GM18507 (cell line): ENCODE data around the gene NUDT19.

Source experiments
- DNase-seq: peaks from one replicate; pipeline ENCODE4 v3.0.0; 2011; ENCODE audit warnings: low read depth; ENCODE audit not compliant: insufficient read length; ENCODE audit errors: extremely low spot score
- FAIRE-seq: peaks from 2 replicates; lab custom pipeline; 2011; peaks lifted over from hg19 to GRCh38; lab: Jason Lieb, UNC

The NUDT19 gene

GRCh38 chr19:32749361-32749760 is 57.7 kb downstream of the NUDT19 start:
- FAIRE-seq (no peak), DNase-seq (no peak)

GRCh38 chr19:32750441-32751055 is 58.9 kb downstream of the NUDT19 start:
- no peak for DNase-seq

GRCh38 chr19:32751066-32751465 is 59.4 kb downstream of the NUDT19 start:
- no peak for DNase-seq
- FAIRE-seq: no peak

More at GRCh38 chr19:32750441-32751055, 58.9 kb downstream of the NUDT19 start:
- no peak for FAIRE-seq

- no peak for DNase-seq
- no peak for FAIRE-seq
These were observed 65.6 kb downstream of the NUDT19 start for GRCh38 chr19:32757189-32757588.
